Bronchus fibroblast of lung (primary cell): ENCODE results near the gene SRSF7. TPM values are rescaled to one million over a fixed set of nuclear protein-coding genes. Genes with fewer than 3 reads are reported as not detected.

Experiments
- total RNA-seq: library from RNA; depleted of rRNA; stranded (reverse); fragments of >200 nt; gene quantifications from 2 replicates; pipeline ENCODE4 v1.2.3, GENCODE V29; 2015

SRSF7 gene
- total RNA-seq, result 124 and 143 TPM in 2 replicates

DNA sequence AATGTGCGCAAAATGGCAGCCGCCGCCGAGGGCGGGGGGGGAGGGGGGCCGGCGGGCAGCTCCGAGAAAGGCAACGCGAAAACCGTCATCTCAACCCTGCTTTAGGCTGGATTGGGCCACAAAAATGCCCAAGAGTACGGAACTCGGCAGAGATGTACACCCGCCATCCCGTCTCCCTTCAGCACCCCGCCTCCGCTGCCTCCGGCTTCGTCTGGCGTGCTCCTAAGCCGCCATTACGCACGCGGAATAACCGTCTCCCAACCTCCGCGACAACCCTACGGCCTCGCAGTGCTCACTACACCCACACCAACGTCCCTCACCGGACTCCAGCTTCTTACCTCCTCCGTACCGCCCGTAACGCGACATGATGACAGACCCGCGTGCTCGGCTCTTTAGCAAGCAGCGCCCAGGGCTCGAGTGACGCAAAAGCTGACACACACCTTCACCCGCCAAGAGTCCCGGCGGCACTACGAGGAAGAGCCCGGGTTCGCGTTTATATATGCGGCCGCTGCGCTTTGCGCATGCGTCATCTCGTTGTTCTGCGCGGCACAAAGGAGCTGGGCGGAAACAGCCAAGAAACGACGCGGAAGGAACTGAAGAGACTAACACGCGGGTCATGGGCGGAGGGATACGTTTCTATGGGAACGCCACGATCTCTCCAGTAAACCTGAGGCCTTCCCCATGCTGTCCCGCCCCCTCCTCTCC is at the start of gene SRSF7:
SRSF7 (minus strand) TSS at position 471 of the 705 bp plus-strand sequence; CDS start at position 366, 105 bp downstream.

Other genes starting within 250 kb of the SRSF7 start
- 29.1 and 31.8 TPM in 2 replicates for gene HNRNPLL, start 148.4 kb downstream of the SRSF7 start, total RNA-seq
- gene GALM, start 85.2 kb downstream of the SRSF7 start, total RNA-seq, result 10.9 and 17.8 TPM in 2 replicates
- gene GEMIN6, start 26.8 kb upstream of the SRSF7 start, total RNA-seq, result 8.9 and 13.3 TPM in 2 replicates
- 12.3 and 15.3 TPM in 2 replicates for gene DHX57, start 124.6 kb upstream of the SRSF7 start, total RNA-seq
- 19.0 and 27.9 TPM in 2 replicates for gene MORN2, start 124.6 kb upstream of the SRSF7 start, total RNA-seq
- gene ARHGEF33, start 138.5 kb upstream of the SRSF7 start, total RNA-seq, result 1.5 TPM in 1 of 2 replicates, not detected in the other